ENCODE measurements around the gene ANO4. TPM values are rescaled to one million over a fixed set of nuclear protein-coding genes. Genes with fewer than 3 reads are reported as not detected.

The ANO4 gene
- total and polyA plus RNA-seq, 7 donors: 0.03 to 0.11 (median 0.03) TPM; not detected in 4

- DNase-seq (no peak), ATAC-seq (no peak)
Measured at GRCh38 chr12:100808777-100809176, 14.2 kb downstream of the ANO4 start.

GRCh38 chr12:100820314-100820713 lies 25.7 kb downstream of the ANO4 start:
- Histone ChIP-seq H3K4me3 (no peak overlapping the region), H3K36me3 (ENCODE audit: insufficient read depth in 1 of 2, low read depth in 1 of 2) (no peaks in the 10 kb centered on the region), H3K9me3 (no peaks in the 10 kb centered on the region), H3K4me1 (no peaks in the 10 kb centered on the region), H3K27me3 (ENCODE audit: insufficient read depth in 3 of 3, low read length in 2 of 3) (no peaks in the 10 kb centered on the region), H3K27ac (no peak overlapping the region)
- ATAC-seq: no peak
- WGBS, 3 donors: 69 to 74% (median 70%) methylated on average over 4 of the region's 4 CpGs
- TF ChIP-seq CTCF (IDR thresholded peaks at IDR 0.05): no peak
- no peak for DNase-seq
- intact Hi-C loops (cut with DNase I): no loop called here

More at GRCh38 chr12:100808777-100809176, 14.2 kb downstream of the ANO4 start:
- TF ChIP-seq CTCF (IDR thresholded peaks at IDR 0.05): no peak
- Histone ChIP-seq H3K9me3 (peaks cover 9% of the 10 kb centered on the region), H3K4me1 (no peaks in the 10 kb centered on the region), H3K4me3 (no peak overlapping the region), H3K27ac (no peak overlapping the region), H3K27me3 (ENCODE audit: insufficient read depth in 3 of 3, low read length in 2 of 3) (peaks cover 0 to 6% (median 0%) of the 10 kb centered on the region in 3 donors), H3K36me3 (ENCODE audit: insufficient read depth in 1 of 2, low read depth in 1 of 2) (no peaks in the 10 kb centered on the region)
- intact Hi-C loops (cut with DNase I): no loop called here
- WGBS, 3 donors: 76 to 86% (median 76%) methylated on average over 2 of the region's 2 CpGs

- TF ChIP-seq CTCF (IDR thresholded peaks at IDR 0.05): no peak
- H3K4me1 ChIP-seq: no peaks in the 10 kb centered on the region
- H3K4me3 ChIP-seq: no peak overlapping the region
- no peak overlapping the region for H3K27ac ChIP-seq
- intact Hi-C loops (cut with DNase I): no loop called here
- 43 to 53% (median 46%) methylated on average over 1 of the region's 1 CpG for WGBS, 3 donors
- no peak for ATAC-seq
- no peak for DNase-seq
- no peaks in the 10 kb centered on the region for H3K36me3 ChIP-seq (ENCODE audit: insufficient read depth in 1 of 2, low read depth in 1 of 2)
- H3K27me3 ChIP-seq (ENCODE audit: insufficient read depth in 3 of 3, low read length in 2 of 3): no peaks in the 10 kb centered on the region
- H3K9me3 ChIP-seq: no peaks in the 10 kb centered on the region
Measured at GRCh38 chr12:100823963-100824362, 29.4 kb downstream of the ANO4 start.

- no peak for TF ChIP-seq CTCF (IDR thresholded peaks at IDR 0.05)
- Histone ChIP-seq H3K4me3 (no peak overlapping the region), H3K36me3 (ENCODE audit: insufficient read depth in 1 of 2, low read depth in 1 of 2) (no peaks in the 10 kb centered on the region), H3K9me3 (no peaks in the 10 kb centered on the region), H3K27me3 (ENCODE audit: insufficient read depth in 3 of 3, low read length in 2 of 3) (no peaks in the 10 kb centered on the region), H3K4me1 (no peaks in the 10 kb centered on the region), H3K27ac (no peak overlapping the region)
- intact Hi-C loops (cut with DNase I): no loop called here
- ATAC-seq (no peak), DNase-seq (no peak)
- WGBS, 3 donors: 47 to 67% (median 55%) methylated on average over 3 of the region's 3 CpGs
Measured at GRCh38 chr12:100824476-100824875, 29.9 kb downstream of the ANO4 start.

DNA sequence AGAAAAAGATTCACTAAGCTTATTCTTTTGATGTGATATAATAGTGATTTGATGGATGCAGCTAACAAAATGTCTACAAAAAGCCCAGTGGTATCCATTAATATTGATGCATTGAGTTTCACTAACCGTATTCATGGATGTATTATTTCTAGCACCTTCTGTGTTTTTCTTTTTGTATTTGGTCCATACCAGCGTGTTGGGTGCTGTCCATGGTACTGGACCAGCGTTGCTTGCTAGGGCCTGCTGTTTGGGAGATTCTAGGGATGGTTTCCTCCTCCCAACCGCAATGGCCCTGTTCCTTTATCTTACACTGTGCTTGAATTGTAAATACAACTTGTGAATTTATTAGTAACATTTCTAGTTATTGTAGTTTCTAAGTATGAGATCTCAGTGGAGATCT lies 31.7 kb downstream of the ANO4 start:
- no peaks in the 10 kb centered on the region for H3K9me3 ChIP-seq
- DNase-seq (peak in 1 of 2 donors; percentile 14), ATAC-seq (no peak)
- H3K27ac ChIP-seq: no peak overlapping the region
- intact Hi-C loops (cut with DNase I): no loop called here
- no peak overlapping the region for H3K4me3 ChIP-seq
- no peaks in the 10 kb centered on the region for H3K4me1 ChIP-seq
- no peaks in the 10 kb centered on the region for H3K27me3 ChIP-seq (ENCODE audit: insufficient read depth in 3 of 3, low read length in 2 of 3)
- no peak for TF ChIP-seq CTCF (IDR thresholded peaks at IDR 0.05)
- H3K36me3 ChIP-seq (ENCODE audit: insufficient read depth in 1 of 2, low read depth in 1 of 2): no peaks in the 10 kb centered on the region
- WGBS, 3 donors: 13 to 17% (median 17%) methylated on average over 4 of the region's 4 CpGs
